OCI-LY1 (cell line): ENCODE results near the gene KLHL25.
"Not testable (repeated sequence)": the region's sequence is repeated elsewhere in the genome, so short reads cannot be mapped to it uniquely, and the experiment has no call there.

Experiments used
- H2AFZ ChIP-seq: fragments of 200-600 bp; sonication (generic), shearing (Covaris generic); 2 replicates; pipeline ENCODE4 v1.6.0; 2014; ENCODE audit warnings: antibody characterized with exemption, mild to moderate bottlenecking, low read length
- H3F3A ChIP-seq: fragments of 200-600 bp; sonication (generic), shearing (Covaris generic); 2 replicates; pipeline ENCODE4 v1.6.0; 2014; ENCODE audit warnings: mild to moderate bottlenecking, antibody characterized with exemption, low read length, moderate library complexity; ENCODE audit not compliant: insufficient read depth
- H3K27ac ChIP-seq: fragments of 200-600 bp; sonication (generic); 2 replicates; pipeline ENCODE4 v1.5.1; 2014; ENCODE audit warnings: low read length, mixed run types, mild to moderate bottlenecking, low read depth; ENCODE audit not compliant: poor library complexity, severe bottlenecking
- H3K27me3 ChIP-seq: fragments of 200-600 bp; sonication (generic); 2 replicates; pipeline ENCODE4 v1.6.0; 2014; ENCODE audit warnings: antibody characterized with exemption, mild to moderate bottlenecking, low read length, moderate library complexity; ENCODE audit not compliant: insufficient read depth
- H3K36me3 ChIP-seq: fragments of 200-600 bp; sonication (generic); 2 replicates; pipeline ENCODE4 v1.6.1; 2014; ENCODE audit warnings: mild to moderate bottlenecking, antibody characterized with exemption, low read length, moderate library complexity, mixed read lengths; ENCODE audit not compliant: insufficient read depth
- H3K4me1 ChIP-seq: fragments of 200-600 bp; sonication (generic); 2 replicates; pipeline ENCODE4 v1.5.1; 2014; ENCODE audit warnings: mild to moderate bottlenecking, low read length, moderate library complexity; ENCODE audit not compliant: insufficient read depth, severe bottlenecking
- H3K4me2 ChIP-seq: fragments of 200-600 bp; sonication (generic), shearing (Covaris generic); 2 replicates; pipeline ENCODE4 v1.6.1; 2014; ENCODE audit warnings: low read length
- H3K4me3 ChIP-seq: fragments of 200-600 bp; sonication (generic); 2 replicates; pipeline ENCODE4 v1.5.1; 2014; ENCODE audit warnings: low read length, low read depth, mild to moderate bottlenecking, mixed read lengths; ENCODE audit not compliant: poor library complexity, severe bottlenecking
- H3K79me2 ChIP-seq: fragments of 200-600 bp; shearing (Covaris generic); 2 replicates; pipeline ENCODE4 v1.6.1; 2016; ENCODE audit warnings: mixed run types, low read length, mixed read lengths; ENCODE audit not compliant: insufficient read depth
- H3K9ac ChIP-seq: fragments of 200-600 bp; sonication (generic), shearing (Covaris generic); 2 replicates; pipeline ENCODE4 v1.6.1; 2014; ENCODE audit warnings: mild to moderate bottlenecking, low read length, mixed read lengths
- H3K9me2 ChIP-seq: fragments of 200-600 bp; sonication (generic), shearing (Covaris generic); 2 replicates; pipeline ENCODE4 v1.6.1; 2014; ENCODE audit warnings: low read depth, mild to moderate bottlenecking, low read length, mixed read lengths
- H3K9me3 ChIP-seq: fragments of 200-600 bp; shearing (Covaris generic); 2 replicates; pipeline ENCODE4 v1.6.1; 2014; ENCODE audit warnings: low read length, mixed read lengths
- H4K20me1 ChIP-seq: fragments of 200-600 bp; sonication (generic), shearing (Covaris generic); 2 replicates; pipeline ENCODE4 v1.6.0; 2016; ENCODE audit warnings: mild to moderate bottlenecking, low read length; ENCODE audit not compliant: insufficient read depth
- EZH2 ChIP-seq: fragments of 200-600 bp; sonication (generic), shearing (Covaris generic); IDR thresholded peaks from 2 replicates; pipeline ENCODE4 v1.8.0; 2017; ENCODE audit warnings: borderline replicate concordance, mixed run types, mild to moderate bottlenecking, antibody characterized with exemption, low read length, moderate library complexity, mixed read lengths
- TF ChIP-seq, protein P1 (sequence below): fragments of 200-600 bp; sonication (generic), shearing (Covaris generic); IDR thresholded peaks from 2 replicates; pipeline ENCODE4 v1.5.1; 2017; ENCODE audit warnings: mild to moderate bottlenecking, antibody characterized with exemption, low read length, moderate library complexity, mixed read lengths

The KLHL25 gene

DNA sequence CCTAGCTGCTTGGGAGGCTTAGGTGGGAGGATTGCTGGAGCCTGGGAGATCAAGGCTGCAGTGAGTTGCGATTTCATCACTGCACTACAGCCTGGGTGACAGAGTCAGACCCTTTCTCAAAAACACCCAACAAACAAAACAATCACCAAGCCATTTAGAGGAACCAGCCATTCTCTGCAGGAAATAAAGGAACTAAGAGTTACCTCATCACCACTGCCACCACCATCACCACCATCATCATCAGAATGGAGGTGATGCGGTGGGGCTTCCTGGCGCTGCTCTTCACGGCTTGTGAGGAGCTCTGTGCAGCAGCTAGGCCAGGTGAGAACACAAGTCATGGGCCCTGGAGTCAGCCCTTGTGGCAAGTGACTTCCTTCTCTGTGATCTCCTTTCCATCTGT is 37.7 kb upstream of the KLHL25 start:
- H3K9me2 ChIP-seq: no peaks in the 10 kb centered on the region
- H3K27me3 ChIP-seq: no peaks in the 10 kb centered on the region
- no peaks in the 10 kb centered on the region for H3F3A ChIP-seq
- H3K79me2 ChIP-seq: no peaks in the 10 kb centered on the region
- H3K4me2 ChIP-seq: no peak overlapping the region
- H3K36me3 ChIP-seq: no peaks in the 10 kb centered on the region
- no peaks in the 10 kb centered on the region for H3K4me1 ChIP-seq
- no peaks in the 10 kb centered on the region for H3K9me3 ChIP-seq
- no peak overlapping the region for H2AFZ ChIP-seq
- no peak overlapping the region for H3K4me3 ChIP-seq
- no peak overlapping the region for H3K9ac ChIP-seq
- no peak for TF ChIP-seq EZH2
- TF ChIP-seq, protein P1, sequence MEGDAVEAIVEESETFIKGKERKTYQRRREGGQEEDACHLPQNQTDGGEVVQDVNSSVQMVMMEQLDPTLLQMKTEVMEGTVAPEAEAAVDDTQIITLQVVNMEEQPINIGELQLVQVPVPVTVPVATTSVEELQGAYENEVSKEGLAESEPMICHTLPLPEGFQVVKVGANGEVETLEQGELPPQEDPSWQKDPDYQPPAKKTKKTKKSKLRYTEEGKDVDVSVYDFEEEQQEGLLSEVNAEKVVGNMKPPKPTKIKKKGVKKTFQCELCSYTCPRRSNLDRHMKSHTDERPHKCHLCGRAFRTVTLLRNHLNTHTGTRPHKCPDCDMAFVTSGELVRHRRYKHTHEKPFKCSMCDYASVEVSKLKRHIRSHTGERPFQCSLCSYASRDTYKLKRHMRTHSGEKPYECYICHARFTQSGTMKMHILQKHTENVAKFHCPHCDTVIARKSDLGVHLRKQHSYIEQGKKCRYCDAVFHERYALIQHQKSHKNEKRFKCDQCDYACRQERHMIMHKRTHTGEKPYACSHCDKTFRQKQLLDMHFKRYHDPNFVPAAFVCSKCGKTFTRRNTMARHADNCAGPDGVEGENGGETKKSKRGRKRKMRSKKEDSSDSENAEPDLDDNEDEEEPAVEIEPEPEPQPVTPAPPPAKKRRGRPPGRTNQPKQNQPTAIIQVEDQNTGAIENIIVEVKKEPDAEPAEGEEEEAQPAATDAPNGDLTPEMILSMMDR: no peak
- H3K27ac ChIP-seq: no peak overlapping the region
- H4K20me1 ChIP-seq: no peaks in the 10 kb centered on the region

DNA sequence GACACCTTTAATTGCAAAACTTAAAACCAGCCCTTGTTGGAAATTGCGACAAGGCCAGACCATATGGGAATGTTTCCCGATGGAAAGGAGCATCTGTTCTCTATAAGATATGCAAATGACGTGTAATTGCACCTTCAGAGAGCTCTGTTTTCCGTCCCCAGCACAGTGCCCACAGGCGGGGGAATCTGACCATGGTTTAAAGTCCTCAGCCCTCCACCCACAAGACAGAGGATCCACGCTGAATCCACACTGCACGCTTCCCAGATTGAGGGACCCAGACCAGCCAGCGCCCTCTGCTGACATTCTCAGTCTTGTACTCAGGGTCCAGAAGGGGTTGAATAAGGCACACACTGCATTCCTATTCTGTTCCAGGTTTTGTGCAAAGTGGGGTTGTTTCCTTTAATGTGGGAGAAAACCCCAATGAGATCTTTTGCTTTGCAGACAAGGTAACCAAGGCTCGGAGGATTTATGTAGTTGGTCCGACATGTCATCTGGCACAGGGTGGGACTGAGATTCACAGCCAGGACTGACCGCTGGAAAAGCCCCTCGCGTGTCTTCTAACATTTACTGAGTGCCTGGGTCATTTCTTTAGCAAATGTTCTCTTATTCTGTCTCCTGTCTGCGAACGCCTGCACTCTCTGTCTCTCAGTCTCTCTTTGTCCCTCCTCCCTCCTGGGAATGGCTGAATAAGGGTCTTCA is 36.8 kb upstream of the KLHL25 start:
- TF ChIP-seq, protein P1: peak; percentile 61
- TF ChIP-seq EZH2: no peak
- H3K9me2 ChIP-seq: no peaks in the 10 kb centered on the region
- no peaks in the 10 kb centered on the region for H3K9me3 ChIP-seq
- H3K27me3 ChIP-seq: no peaks in the 10 kb centered on the region
- H3K4me3 ChIP-seq: no peak overlapping the region
- no peak overlapping the region for H3K27ac ChIP-seq
- no peak overlapping the region for H2AFZ ChIP-seq
- H3F3A ChIP-seq: no peaks in the 10 kb centered on the region
- H3K36me3 ChIP-seq: no peaks in the 10 kb centered on the region
- H4K20me1 ChIP-seq: no peaks in the 10 kb centered on the region
- H3K4me2 ChIP-seq: no peak overlapping the region
- no peak overlapping the region for H3K9ac ChIP-seq
- no peaks in the 10 kb centered on the region for H3K4me1 ChIP-seq
- H3K79me2 ChIP-seq: no peaks in the 10 kb centered on the region

DNA sequence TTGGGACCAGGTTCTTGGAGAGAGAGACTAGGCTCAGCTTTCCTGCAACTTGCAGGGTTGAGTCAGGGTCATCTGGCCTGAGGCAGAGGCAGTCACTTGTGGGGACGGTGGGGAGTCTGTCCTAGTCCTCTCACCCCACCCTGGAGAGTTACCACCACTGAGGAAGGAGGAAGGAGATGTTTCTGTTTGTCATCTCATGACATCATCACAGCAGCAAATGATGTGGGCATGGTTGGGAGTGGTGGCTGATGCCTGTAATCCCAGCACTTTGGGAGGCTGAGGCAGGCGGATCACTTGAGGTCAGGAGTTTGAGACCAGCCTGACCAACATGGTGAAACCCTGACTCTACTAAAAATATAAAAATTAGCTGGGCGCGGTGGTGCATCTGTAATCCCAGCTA is 35.0 kb upstream of the KLHL25 start:
- not testable (repeated sequence) for H3K9ac ChIP-seq

DNA sequence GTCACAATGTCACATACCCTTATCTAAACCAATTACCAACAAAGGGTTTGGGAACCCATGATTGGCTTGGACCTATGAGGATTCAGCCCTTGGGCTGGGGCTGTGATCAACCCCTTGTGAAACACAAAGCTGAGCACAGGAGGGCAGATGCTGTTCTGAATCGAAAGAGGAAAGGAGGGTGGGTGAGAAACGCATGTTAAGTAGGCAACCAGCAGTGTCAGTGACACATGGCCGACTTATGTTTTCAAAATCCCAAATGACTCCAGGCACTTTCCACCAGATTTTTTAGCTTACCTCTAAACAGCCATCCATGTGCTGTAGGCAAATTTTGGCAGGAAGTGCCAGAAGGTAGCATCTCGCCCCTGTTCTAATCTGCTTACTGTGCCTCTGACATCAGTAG is 34.1 kb upstream of the KLHL25 start:
- no peaks in the 10 kb centered on the region for H3K36me3 ChIP-seq
- H2AFZ ChIP-seq: no peak overlapping the region
- no peaks in the 10 kb centered on the region for H3K79me2 ChIP-seq
- no peaks in the 10 kb centered on the region for H4K20me1 ChIP-seq
- H3K27me3 ChIP-seq: no peaks in the 10 kb centered on the region
- H3K4me3 ChIP-seq: no peak overlapping the region
- TF ChIP-seq EZH2: no peak
- TF ChIP-seq, protein P1: no peak
- no peaks in the 10 kb centered on the region for H3F3A ChIP-seq
- H3K9me2 ChIP-seq: no peaks in the 10 kb centered on the region
- H3K27ac ChIP-seq: no peak overlapping the region
- no peaks in the 10 kb centered on the region for H3K4me1 ChIP-seq
- no peak overlapping the region for H3K9ac ChIP-seq
- no peaks in the 10 kb centered on the region for H3K9me3 ChIP-seq
- no peak overlapping the region for H3K4me2 ChIP-seq

More for the DNA sequence above, 35.0 kb upstream of the KLHL25 start:
- H3K36me3 ChIP-seq, H3K79me2 ChIP-seq, H3K4me3 ChIP-seq, H3K27me3 ChIP-seq, H3K9me2 ChIP-seq, H3K4me2 ChIP-seq, H3K27ac ChIP-seq, H2AFZ ChIP-seq, H4K20me1 ChIP-seq, H3K4me1 ChIP-seq, H3K9me3 ChIP-seq, H3F3A ChIP-seq: not testable (repeated sequence)
